Measurements from ENCODE around the gene UBL4B. TPM values are rescaled to one million over a fixed set of nuclear protein-coding genes. Genes with fewer than 3 reads are reported as not detected.
"Not testable (repeated sequence)": the region's sequence is repeated elsewhere in the genome, so short reads cannot be mapped to it uniquely, and the experiment has no call there.

Gene UBL4B
- polyA plus RNA-seq (ENCODE audit: insufficient read length in 3 of 3), result not detected
- long read RNA-seq, donor 1, partial matches to known transcripts, result 0 of 1 reads
- long read RNA-seq, donor 1, other reads (novel, unspliced or antisense), result 0 of 1 reads
- long read RNA-seq, donor 2, result 0 reads
- long read RNA-seq, donor 3, result 0 reads
- long read RNA-seq, donor 4, result 0 reads
- long read RNA-seq, donor 5, result 0 reads
- long read RNA-seq, donor 6, result 0 reads
- long read RNA-seq, donor 7, partial matches to known transcripts, result 0 of 1 reads
- long read RNA-seq, donor 7, other reads (novel, unspliced or antisense), result 0 of 1 reads
- long read RNA-seq, donor 8, result 0 reads
- long read RNA-seq, donor 9, result 0 reads
- long read RNA-seq, donor 10, result 0 reads
- long read RNA-seq, donor 11, result 0 reads
- long read RNA-seq, donor 12, result 0 reads
- long read RNA-seq, donor 13, result 0 reads
- long read RNA-seq, donor 14, result 0 reads
- long read RNA-seq, donor 15, result 0 reads
- long read RNA-seq, donor 16, result 0 reads

GRCh38 chr1:110112143-110112542 lies at the start of gene UBL4B:
TSS of gene UBL4B (plus strand) at chr1:110112443. CDS start at chr1:110112535, 92 bp downstream.
- DNase-seq (ENCODE audit: extremely low read depth in 1 of 11, low read depth in 9 of 11, low spot score in 4 of 11), result no peak

GRCh38 chr1:110062612-110063011 lies 49.6 kb upstream of the UBL4B start:
- DNase-seq (ENCODE audit: extremely low read depth in 1 of 11, low read depth in 9 of 11, low spot score in 4 of 11), result no peak

GRCh38 chr1:110063781-110064180 lies 48.5 kb upstream of the UBL4B start:
- no peak for DNase-seq (ENCODE audit: extremely low read depth in 1 of 11, low read depth in 9 of 11, low spot score in 4 of 11)

GRCh38 chr1:110064576-110065337 lies 47.5 kb upstream of the UBL4B start:
- DNase-seq (ENCODE audit: extremely low read depth in 1 of 11, low read depth in 9 of 11, low spot score in 4 of 11), result no peak

GRCh38 chr1:110065841-110066240 lies 46.4 kb upstream of the UBL4B start:
- no peak for DNase-seq (ENCODE audit: extremely low read depth in 1 of 11, low read depth in 9 of 11, low spot score in 4 of 11)

- no peak for DNase-seq (ENCODE audit: extremely low read depth in 1 of 11, low read depth in 9 of 11, low spot score in 4 of 11)
These were observed 44.8 kb upstream of the UBL4B start for GRCh38 chr1:110067479-110067892.

- no peak for DNase-seq (ENCODE audit: extremely low read depth in 1 of 11, low read depth in 9 of 11, low spot score in 4 of 11)
These were observed 44.2 kb upstream of the UBL4B start for GRCh38 chr1:110067893-110068645.

GRCh38 chr1:110068646-110069403 lies 43.4 kb upstream of the UBL4B start:
- no peak for DNase-seq (ENCODE audit: extremely low read depth in 1 of 11, low read depth in 9 of 11, low spot score in 4 of 11)

- DNase-seq (ENCODE audit: extremely low read depth in 1 of 11, low read depth in 9 of 11, low spot score in 4 of 11), result no peak
These were observed 42.6 kb upstream of the UBL4B start for GRCh38 chr1:110069404-110070281.

- DNase-seq (ENCODE audit: extremely low read depth in 1 of 11, low read depth in 9 of 11, low spot score in 4 of 11), result no peak
These were observed 42.0 kb upstream of the UBL4B start for GRCh38 chr1:110070282-110070669.

- DNase-seq (ENCODE audit: extremely low read depth in 1 of 11, low read depth in 9 of 11, low spot score in 4 of 11), result no peak
These were observed 41.5 kb upstream of the UBL4B start, which contains the start of gene ALX3 for GRCh38 chr1:110070671-110071242. TSS of gene ALX3 (minus strand) at chr1:110070672. CDS start at chr1:110070612, 60 bp downstream.

GRCh38 chr1:110074166-110074565 lies 38.1 kb upstream of the UBL4B start:
- DNase-seq (ENCODE audit: extremely low read depth in 1 of 11, low read depth in 9 of 11, low spot score in 4 of 11), result no peak

GRCh38 chr1:110076789-110077500 lies 35.3 kb upstream of the UBL4B start:
- no peak for DNase-seq (ENCODE audit: extremely low read depth in 1 of 11, low read depth in 9 of 11, low spot score in 4 of 11)

- DNase-seq (ENCODE audit: extremely low read depth in 1 of 11, low read depth in 9 of 11, low spot score in 4 of 11), result not testable (repeated sequence)
These were observed 32.2 kb upstream of the UBL4B start for GRCh38 chr1:110079995-110080394.

GRCh38 chr1:110081061-110081460 lies 31.2 kb upstream of the UBL4B start:
- DNase-seq (ENCODE audit: extremely low read depth in 1 of 11, low read depth in 9 of 11, low spot score in 4 of 11), result no peak

GRCh38 chr1:110082477-110082876 lies 29.8 kb upstream of the UBL4B start:
- DNase-seq (ENCODE audit: extremely low read depth in 1 of 11, low read depth in 9 of 11, low spot score in 4 of 11), result no peak
